Smooth muscle cell (in vitro differentiated cells): ENCODE data around the gene CPN2. TPM values are rescaled to one million over a fixed set of nuclear protein-coding genes. Genes with fewer than 3 reads are reported as not detected.

Experiments used
- DNase-seq: peaks from one replicate; lab custom pipeline; 2025; ENCODE audit not compliant: unreplicated experiment; lab: John Stamatoyannopoulos, UW
- H2AFZ ChIP-seq: fragments of 200-600 bp; sonication (generic); 2 replicates; pipeline ENCODE4 v1.6.0; 2016; ENCODE audit warnings: antibody characterized with exemption, low read depth, mild to moderate bottlenecking
- H3F3A ChIP-seq: fragments of 200-600 bp; sonication (generic); 2 replicates; pipeline ENCODE4 v1.6.0; 2017; ENCODE audit warnings: antibody characterized with exemption, low read depth
- H3K27ac ChIP-seq: fragments of 200-600 bp; sonication (generic); 2 replicates; pipeline ENCODE4 v1.5.1; 2016; ENCODE audit warnings: low read depth, mild to moderate bottlenecking
- H3K27me3 ChIP-seq: fragments of 200-600 bp; sonication (generic); 2 replicates; pipeline ENCODE4 v1.6.1; 2016; ENCODE audit warnings: low read depth, mild to moderate bottlenecking
- H3K36me3 ChIP-seq: fragments of 200-600 bp; sonication (generic); 2 replicates; pipeline ENCODE4 v1.5.1; 2016; ENCODE audit warnings: low read depth
- H3K4me1 ChIP-seq: fragments of 200-600 bp; sonication (generic); 2 replicates; pipeline ENCODE4 v1.5.1; 2016; ENCODE audit warnings: low read depth
- H3K4me2 ChIP-seq: fragments of 200-600 bp; sonication (generic); 2 replicates; pipeline ENCODE4 v1.6.0; 2016; ENCODE audit warnings: mild to moderate bottlenecking
- H3K4me3 ChIP-seq: fragments of 200-600 bp; sonication (generic); 2 replicates; pipeline ENCODE4 v1.5.1; 2016; ENCODE audit warnings: mild to moderate bottlenecking
- H3K79me2 ChIP-seq: fragments of 200-600 bp; sonication (generic); 2 replicates; pipeline ENCODE4 v1.6.0; 2016; ENCODE audit warnings: low read depth, mild to moderate bottlenecking
- H3K9ac ChIP-seq: fragments of 200-600 bp; sonication (generic); 2 replicates; pipeline ENCODE4 v1.6.0; 2016; ENCODE audit warnings: low read depth
- H3K9me3 ChIP-seq: fragments of 200-600 bp; sonication (generic); replicated peaks from 2 replicates; pipeline ENCODE4 v1.5.1; 2016; ENCODE audit warnings: low read depth
- H4K20me1 ChIP-seq: fragments of 200-600 bp; sonication (generic); 2 replicates; pipeline ENCODE4 v1.6.0; 2016; ENCODE audit warnings: low read depth
- WGBS: methylation state at CpG from one replicate; pipeline ENCODE4 v1.1.7; 2016; ENCODE audit warnings: low lambda C conversion rate; 5-methylcytosine and 5-hydroxymethylcytosine counted together
- polyA plus RNA-seq: library from polyadenylated mRNA; unstranded; fragments of >200 nt; fragmentation: Nextera tagmentation; extraction: Ambion mirVana; gene quantifications from 2 replicates; pipeline ENCODE4 v1.2.1, GENCODE V29; 2016
- total RNA-seq: library from RNA; depleted of rRNA; stranded (reverse); fragments of >200 nt; gene quantifications from 2 replicates; pipeline ENCODE4 v1.2.3, GENCODE V29; 2014
- TF ChIP-seq, protein P1 (sequence below): fragments of 200-600 bp; sonication (generic); IDR thresholded peaks from 2 replicates; pipeline ENCODE4 v1.5.1; 2017; ENCODE audit warnings: borderline replicate concordance, mild to moderate bottlenecking, antibody characterized with exemption; ENCODE audit not compliant: insufficient read depth, poor library complexity, severe bottlenecking

CPN2 gene
- total and polyA plus RNA-seq, 2 experiments from 2014 or later, result 0.13 TPM; not detected in 1

DNA sequence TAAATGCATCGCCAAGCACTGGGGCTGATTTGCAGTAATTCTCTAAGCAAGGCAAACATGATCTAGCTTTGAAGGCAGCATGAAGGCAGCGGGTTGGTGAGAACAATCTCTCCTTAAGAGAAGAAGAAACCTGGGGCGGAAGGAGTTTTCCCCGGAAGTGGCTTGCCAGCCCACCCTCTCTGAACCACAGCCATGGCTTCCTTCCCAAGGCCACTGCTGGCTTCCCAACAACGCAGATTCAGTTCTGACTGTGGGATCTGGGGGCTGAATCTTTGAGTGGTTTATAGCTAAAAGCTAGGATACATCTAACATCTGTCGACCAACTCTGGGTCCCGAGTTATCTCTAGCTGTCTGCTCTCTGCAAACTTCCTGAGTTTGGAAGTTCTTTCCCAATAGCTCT lies 4.3 kb upstream of the CPN2 start:
- Histone ChIP-seq H3K36me3 (no peaks in the 10 kb centered on the region), H3K4me1 (no peaks in the 10 kb centered on the region), H3K27ac (no peak overlapping the region), H3K4me3 (no peak overlapping the region), H3K9ac (no peak overlapping the region), H3K27me3 (peaks cover 10% of the 10 kb centered on the region), H2AFZ (no peak overlapping the region), H3K9me3 (no peaks in the 10 kb centered on the region), H4K20me1 (no peaks in the 10 kb centered on the region), H3F3A (no peaks in the 10 kb centered on the region), H3K4me2 (no peak overlapping the region), H3K79me2 (no peaks in the 10 kb centered on the region)
- WGBS, result 78% methylated on average over 7 of the region's 7 CpGs
- no peak for DNase-seq
- TF ChIP-seq, protein P1, sequence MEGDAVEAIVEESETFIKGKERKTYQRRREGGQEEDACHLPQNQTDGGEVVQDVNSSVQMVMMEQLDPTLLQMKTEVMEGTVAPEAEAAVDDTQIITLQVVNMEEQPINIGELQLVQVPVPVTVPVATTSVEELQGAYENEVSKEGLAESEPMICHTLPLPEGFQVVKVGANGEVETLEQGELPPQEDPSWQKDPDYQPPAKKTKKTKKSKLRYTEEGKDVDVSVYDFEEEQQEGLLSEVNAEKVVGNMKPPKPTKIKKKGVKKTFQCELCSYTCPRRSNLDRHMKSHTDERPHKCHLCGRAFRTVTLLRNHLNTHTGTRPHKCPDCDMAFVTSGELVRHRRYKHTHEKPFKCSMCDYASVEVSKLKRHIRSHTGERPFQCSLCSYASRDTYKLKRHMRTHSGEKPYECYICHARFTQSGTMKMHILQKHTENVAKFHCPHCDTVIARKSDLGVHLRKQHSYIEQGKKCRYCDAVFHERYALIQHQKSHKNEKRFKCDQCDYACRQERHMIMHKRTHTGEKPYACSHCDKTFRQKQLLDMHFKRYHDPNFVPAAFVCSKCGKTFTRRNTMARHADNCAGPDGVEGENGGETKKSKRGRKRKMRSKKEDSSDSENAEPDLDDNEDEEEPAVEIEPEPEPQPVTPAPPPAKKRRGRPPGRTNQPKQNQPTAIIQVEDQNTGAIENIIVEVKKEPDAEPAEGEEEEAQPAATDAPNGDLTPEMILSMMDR, result no peak

DNA sequence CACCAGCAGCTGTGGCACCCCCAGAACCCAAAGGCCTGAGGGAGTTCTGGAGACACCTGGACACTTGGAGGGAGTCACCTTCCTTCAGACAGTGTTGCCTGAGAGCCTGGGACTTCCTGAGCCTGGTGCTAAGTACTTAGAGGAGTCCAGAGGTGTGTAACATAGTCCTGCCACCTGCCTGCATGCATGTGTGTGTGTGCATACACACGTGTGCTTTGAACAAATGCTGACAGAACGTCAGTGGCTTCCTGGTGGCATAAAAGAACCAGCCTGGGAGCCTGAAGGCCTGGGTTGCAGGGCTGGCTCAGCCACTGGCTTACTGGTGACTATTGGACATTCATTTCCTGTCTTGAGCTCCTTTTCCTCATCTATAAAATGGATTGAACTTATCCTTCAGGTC lies 3.2 kb upstream of the CPN2 start:
- H3K27ac ChIP-seq, result no peak overlapping the region
- H3K9ac ChIP-seq, result no peak overlapping the region
- no peaks in the 10 kb centered on the region for H3K36me3 ChIP-seq
- no peaks in the 10 kb centered on the region for H3K9me3 ChIP-seq
- H3K4me1 ChIP-seq, result no peaks in the 10 kb centered on the region
- 92% methylated on average over 2 of the region's 2 CpGs for WGBS
- TF ChIP-seq, protein P1, result no peak
- no peak overlapping the region for H2AFZ ChIP-seq
- H4K20me1 ChIP-seq, result no peaks in the 10 kb centered on the region
- H3K4me2 ChIP-seq, result no peak overlapping the region
- no peak for DNase-seq
- no peaks in the 10 kb centered on the region for H3F3A ChIP-seq
- no peak overlapping the region for H3K4me3 ChIP-seq
- H3K27me3 ChIP-seq, result peaks cover 10% of the 10 kb centered on the region
- H3K79me2 ChIP-seq, result no peaks in the 10 kb centered on the region

DNA sequence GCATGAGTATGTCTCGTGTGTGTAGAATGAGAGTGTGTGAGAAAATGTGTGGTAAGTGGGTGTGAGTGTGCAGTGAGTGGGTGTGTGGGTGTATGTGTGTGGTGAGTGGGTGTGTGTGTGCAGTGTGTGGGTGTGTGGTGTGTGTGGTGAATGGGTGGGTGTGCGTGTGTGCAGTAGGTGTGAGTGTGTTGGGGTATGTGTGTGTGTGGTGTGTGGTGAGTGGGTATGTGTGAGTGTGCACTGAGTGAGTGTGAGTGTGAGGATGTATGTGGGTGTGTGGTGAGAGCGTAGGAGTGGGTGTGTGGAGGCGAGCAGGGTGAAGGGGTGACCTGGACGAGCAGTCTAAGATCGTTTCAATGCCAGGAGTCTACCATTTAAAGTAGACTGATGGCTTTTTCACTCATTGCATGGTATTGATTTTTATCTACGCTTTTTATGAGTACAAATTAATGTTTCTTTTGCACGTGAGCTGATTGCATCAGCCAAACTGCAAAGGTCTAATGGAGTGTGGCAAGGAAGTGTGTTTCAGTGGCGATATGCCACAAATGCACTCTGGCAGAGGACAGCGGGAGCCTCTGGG lies 1.6 kb upstream of the CPN2 start:
- no peak for DNase-seq
- Histone ChIP-seq H4K20me1 (no peaks in the 10 kb centered on the region), H3K79me2 (no peaks in the 10 kb centered on the region), H3K4me2 (no peak overlapping the region), H2AFZ (no peak overlapping the region), H3K9ac (no peak overlapping the region), H3K27me3 (peaks cover 6% of the 10 kb centered on the region), H3K27ac (no peak overlapping the region), H3K4me1 (no peaks in the 10 kb centered on the region), H3K9me3 (no peaks in the 10 kb centered on the region), H3F3A (no peaks in the 10 kb centered on the region), H3K36me3 (no peaks in the 10 kb centered on the region), H3K4me3 (no peak overlapping the region)
- WGBS, result 95% methylated on average over 10 of the region's 10 CpGs
- TF ChIP-seq, protein P1, result no peak

DNA sequence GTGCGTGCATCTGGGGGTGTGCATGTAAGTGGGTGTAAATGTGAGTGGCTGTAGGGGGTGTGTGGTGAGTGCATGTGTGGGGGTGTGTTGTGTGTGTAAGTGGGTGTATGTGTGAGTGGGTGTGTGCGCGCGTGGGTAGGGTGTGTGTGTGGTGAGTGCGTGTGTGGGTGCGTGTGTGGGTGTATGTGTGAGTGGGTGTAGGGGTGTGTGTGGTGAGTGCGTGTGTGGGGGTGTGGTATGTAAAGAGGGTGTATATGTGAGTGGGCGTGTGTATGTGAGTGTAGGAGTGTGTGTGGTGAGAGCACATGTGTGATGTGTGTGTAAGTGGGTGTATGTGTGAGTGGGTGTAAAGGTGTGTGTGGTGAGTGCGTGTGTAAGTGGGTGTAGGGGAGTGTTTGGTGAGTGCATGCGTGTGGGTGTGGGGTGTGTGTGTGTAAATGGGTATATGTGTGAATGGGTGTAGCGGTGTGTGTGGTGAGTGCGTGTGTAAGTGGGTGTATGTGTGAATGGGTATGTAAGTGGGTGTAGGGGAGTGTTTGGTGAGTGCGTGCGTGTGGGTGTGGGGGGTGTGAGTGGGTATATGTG lies 916 bp upstream of the CPN2 start:
- H3K4me3 ChIP-seq, result no peak overlapping the region
- H3K9ac ChIP-seq, result no peak overlapping the region
- H2AFZ ChIP-seq, result no peak overlapping the region
- no peaks in the 10 kb centered on the region for H3F3A ChIP-seq
- no peak for DNase-seq
- no peak overlapping the region for H3K4me2 ChIP-seq
- TF ChIP-seq, protein P1, result no peak
- H3K9me3 ChIP-seq, result no peaks in the 10 kb centered on the region
- H3K79me2 ChIP-seq, result no peaks in the 10 kb centered on the region
- H4K20me1 ChIP-seq, result no peaks in the 10 kb centered on the region
- WGBS, result 90% methylated on average over 10 of the region's 14 CpGs
- H3K4me1 ChIP-seq, result no peaks in the 10 kb centered on the region
- no peak overlapping the region for H3K27ac ChIP-seq
- peaks cover 6% of the 10 kb centered on the region for H3K27me3 ChIP-seq
- no peaks in the 10 kb centered on the region for H3K36me3 ChIP-seq
